Panc1 (cell line): ENCODE results near the gene TNIP1. TPM values are rescaled to one million over a fixed set of nuclear protein-coding genes. Genes with fewer than 3 reads are reported as not detected.

ENCODE experiments used
- ATAC-seq: fragments of 200-7000 bp; cut with Tn5 transposase; 2 replicates; pipeline ENCODE4 v1.9.1; 2020; ENCODE audit warnings: mild to moderate bottlenecking, moderate library complexity
- BruUV-seq: library from RNA; stranded (reverse); fragments of 400-500 nt; replicated peaks from 2 replicates; lab custom pipeline; 2021; lab: Mats Ljungman, UMichigan
- CTCF ChIA-PET: fragments of 300-600 bp; sonication (Branson Sonifier 250); formaldehyde crosslinking; loops from one replicate; lab custom pipeline; 2022; ENCODE audit warnings: antibody characterized with exemption; lab: Charles Lee
- POLR2A ChIA-PET: fragments of 300-600 bp; sonication (Branson Sonifier 250); formaldehyde crosslinking; loops from one replicate; lab custom pipeline; 2022; ENCODE audit warnings: antibody characterized with exemption; lab: Charles Lee
- DNase-seq: peaks from one replicate; pipeline ENCODE4 v3.0.0-alpha.2; 2010; ENCODE audit warnings: low read depth, low spot score
- H3K27ac ChIP-seq: 2 replicates; pipeline ENCODE4 v1.5.1; 2011; ENCODE audit warnings: mild to moderate bottlenecking, low read length, inconsistent platforms
- H3K27me3 ChIP-seq: fragments of 200-500 bp; sonication (Bioruptor generic); 2 replicates; pipeline ENCODE4 v1.6.0; 2014; ENCODE audit warnings: low read length, inconsistent platforms; ENCODE audit not compliant: control insufficient read depth, insufficient read depth
- H3K36me3 ChIP-seq: fragments of 200-500 bp; sonication (Bioruptor generic); 2 replicates; pipeline ENCODE4 v1.5.1; 2014; ENCODE audit warnings: inconsistent platforms, mild to moderate bottlenecking, low read length, moderate library complexity; ENCODE audit not compliant: control insufficient read depth, insufficient read depth
- H3K4me1 ChIP-seq: 2 replicates; pipeline ENCODE4 v1.5.1; 2011; ENCODE audit warnings: inconsistent platforms, mild to moderate bottlenecking, low read length, moderate library complexity; ENCODE audit not compliant: control insufficient read depth, insufficient read depth
- H3K4me3 ChIP-seq, 2 experiments: 2 replicates each; pipeline ENCODE4 v1.5.1; 2011 to 2012; ENCODE audit warnings: low read depth in 2 of 2, low read length in 2 of 2, mild to moderate bottlenecking in 2 of 2, inconsistent platforms in 1 of 2, moderate library complexity in 1 of 2
- H3K9me3 ChIP-seq: fragments of 200-500 bp; sonication (Bioruptor generic); 2 replicates; pipeline ENCODE4 v1.5.1; 2014; ENCODE audit warnings: low read depth, mild to moderate bottlenecking, inconsistent platforms, low read length, moderate library complexity; ENCODE audit not compliant: control insufficient read depth, insufficient read depth
- POLR2AphosphoS5 ChIP-seq: IDR thresholded peaks from 2 replicates; pipeline ENCODE4 v1.6.1; 2012; ENCODE audit warnings: mild to moderate bottlenecking, low read depth, low read length, moderate library complexity
- SIN3A ChIP-seq: IDR thresholded peaks from 2 replicates; pipeline ENCODE4 v1.6.1; 2012; ENCODE audit warnings: low read depth, mild to moderate bottlenecking, low read length, moderate library complexity, borderline replicate concordance; ENCODE audit not compliant: insufficient read depth
- TCF7L2 ChIP-seq: IDR thresholded peaks from 2 replicates; pipeline ENCODE4 v1.6.1; 2011; ENCODE audit warnings: mild to moderate bottlenecking, low read depth, low read length, inconsistent platforms
- in situ Hi-C: cut with HindIII; loops from 2 replicates; pipeline ENCODE4 v1.10.0; 2016; ENCODE audit warnings: low sequenced_read_pairs, low pct_unique_long_range_greater_than_20kb
- intact Hi-C: fragments of 100-400 bp; cut with micrococcal nuclease; formaldehyde crosslinking; loops from one replicate; pipeline ENCODE4 v1.10.0; 2022; ENCODE audit not compliant: unreplicated experiment
- total RNA-seq: library from RNA; stranded (reverse); gene quantifications from one replicate; pipeline ENCODE4 v1.2.1, GENCODE V29; 2021; ENCODE audit not compliant: unreplicated experiment
- TF ChIP-seq, protein P1 (sequence below): fragments of 450-650 bp; IDR thresholded peaks from 2 replicates; pipeline ENCODE4 v1.5.1; 2017; ENCODE audit warnings: mild to moderate bottlenecking
- TF ChIP-seq, protein P2 (sequence below), 2 experiments: IDR thresholded peaks; 2 replicates each; pipeline ENCODE4 v1.6.1; 2011 to 2012; ENCODE audit warnings: low read depth in 2 of 2, control low read depth in 1 of 2, low read length in 1 of 2, mild to moderate bottlenecking in 1 of 2, moderate library complexity in 1 of 2; ENCODE audit not compliant: insufficient read depth in 1 of 2

The TNIP1 gene
- total RNA-seq, 1 experiment from 2014 or later, result 81.9 TPM

DNA sequence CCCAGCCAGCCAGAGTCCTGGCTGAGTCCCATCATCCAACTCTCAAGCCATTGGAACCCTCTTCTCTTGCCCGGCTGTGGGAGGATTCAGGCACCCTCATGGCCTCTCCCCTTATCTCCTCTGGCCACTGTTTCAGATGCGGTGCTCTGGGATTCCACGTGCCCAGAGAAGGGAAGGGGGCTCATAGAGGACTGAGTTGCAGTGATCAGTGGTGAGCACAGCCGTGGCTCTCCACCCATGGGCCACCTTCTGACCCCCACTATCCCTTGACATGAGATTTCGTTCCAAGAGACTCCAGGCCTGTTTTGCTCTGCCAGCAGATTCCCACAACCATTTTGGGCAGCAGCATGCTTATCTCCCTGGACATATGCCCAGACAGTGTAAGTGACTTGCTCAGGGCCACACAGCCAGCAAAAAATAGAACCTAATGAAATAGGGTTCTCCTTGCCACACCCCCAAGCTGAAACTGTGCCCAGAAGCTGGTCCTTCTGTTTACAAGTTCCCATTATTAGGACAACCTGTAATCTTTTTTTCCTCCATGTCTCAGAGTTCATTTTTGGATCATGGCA is 57.7 kb downstream of the TNIP1 start:
- no TSS peak for BruUV-seq
- H3K27me3 ChIP-seq, result no peaks in the 10 kb centered on the region
- 0 out of 2 replicates have a peak, but pooled peaks cover 2% of the 10 kb centered on the region for H3K4me1 ChIP-seq
- TF ChIP-seq, protein P1, sequence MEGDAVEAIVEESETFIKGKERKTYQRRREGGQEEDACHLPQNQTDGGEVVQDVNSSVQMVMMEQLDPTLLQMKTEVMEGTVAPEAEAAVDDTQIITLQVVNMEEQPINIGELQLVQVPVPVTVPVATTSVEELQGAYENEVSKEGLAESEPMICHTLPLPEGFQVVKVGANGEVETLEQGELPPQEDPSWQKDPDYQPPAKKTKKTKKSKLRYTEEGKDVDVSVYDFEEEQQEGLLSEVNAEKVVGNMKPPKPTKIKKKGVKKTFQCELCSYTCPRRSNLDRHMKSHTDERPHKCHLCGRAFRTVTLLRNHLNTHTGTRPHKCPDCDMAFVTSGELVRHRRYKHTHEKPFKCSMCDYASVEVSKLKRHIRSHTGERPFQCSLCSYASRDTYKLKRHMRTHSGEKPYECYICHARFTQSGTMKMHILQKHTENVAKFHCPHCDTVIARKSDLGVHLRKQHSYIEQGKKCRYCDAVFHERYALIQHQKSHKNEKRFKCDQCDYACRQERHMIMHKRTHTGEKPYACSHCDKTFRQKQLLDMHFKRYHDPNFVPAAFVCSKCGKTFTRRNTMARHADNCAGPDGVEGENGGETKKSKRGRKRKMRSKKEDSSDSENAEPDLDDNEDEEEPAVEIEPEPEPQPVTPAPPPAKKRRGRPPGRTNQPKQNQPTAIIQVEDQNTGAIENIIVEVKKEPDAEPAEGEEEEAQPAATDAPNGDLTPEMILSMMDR, result no peak
- TF ChIP-seq TCF7L2 (no peak), SIN3A (no peak)
- TF ChIP-seq, protein P2, sequence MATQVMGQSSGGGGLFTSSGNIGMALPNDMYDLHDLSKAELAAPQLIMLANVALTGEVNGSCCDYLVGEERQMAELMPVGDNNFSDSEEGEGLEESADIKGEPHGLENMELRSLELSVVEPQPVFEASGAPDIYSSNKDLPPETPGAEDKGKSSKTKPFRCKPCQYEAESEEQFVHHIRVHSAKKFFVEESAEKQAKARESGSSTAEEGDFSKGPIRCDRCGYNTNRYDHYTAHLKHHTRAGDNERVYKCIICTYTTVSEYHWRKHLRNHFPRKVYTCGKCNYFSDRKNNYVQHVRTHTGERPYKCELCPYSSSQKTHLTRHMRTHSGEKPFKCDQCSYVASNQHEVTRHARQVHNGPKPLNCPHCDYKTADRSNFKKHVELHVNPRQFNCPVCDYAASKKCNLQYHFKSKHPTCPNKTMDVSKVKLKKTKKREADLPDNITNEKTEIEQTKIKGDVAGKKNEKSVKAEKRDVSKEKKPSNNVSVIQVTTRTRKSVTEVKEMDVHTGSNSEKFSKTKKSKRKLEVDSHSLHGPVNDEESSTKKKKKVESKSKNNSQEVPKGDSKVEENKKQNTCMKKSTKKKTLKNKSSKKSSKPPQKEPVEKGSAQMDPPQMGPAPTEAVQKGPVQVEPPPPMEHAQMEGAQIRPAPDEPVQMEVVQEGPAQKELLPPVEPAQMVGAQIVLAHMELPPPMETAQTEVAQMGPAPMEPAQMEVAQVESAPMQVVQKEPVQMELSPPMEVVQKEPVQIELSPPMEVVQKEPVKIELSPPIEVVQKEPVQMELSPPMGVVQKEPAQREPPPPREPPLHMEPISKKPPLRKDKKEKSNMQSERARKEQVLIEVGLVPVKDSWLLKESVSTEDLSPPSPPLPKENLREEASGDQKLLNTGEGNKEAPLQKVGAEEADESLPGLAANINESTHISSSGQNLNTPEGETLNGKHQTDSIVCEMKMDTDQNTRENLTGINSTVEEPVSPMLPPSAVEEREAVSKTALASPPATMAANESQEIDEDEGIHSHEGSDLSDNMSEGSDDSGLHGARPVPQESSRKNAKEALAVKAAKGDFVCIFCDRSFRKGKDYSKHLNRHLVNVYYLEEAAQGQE (IDR thresholded peaks at IDR 0.05; ENCODE audit: insufficient read depth in 1 of 2, low read depth in 2 of 2, low read length in 1 of 2), result no peak
- H3K9me3 ChIP-seq, result no peaks in the 10 kb centered on the region
- in situ Hi-C loops (no loop called here), intact Hi-C loops (no loop called here)
- no peaks in the 10 kb centered on the region for H3K36me3 ChIP-seq
- ATAC-seq (no peak), DNase-seq (no peak)
- ChIA-PET POLR2A (no interaction called here), CTCF (no interaction called here)
- H3K4me3 ChIP-seq, result no peak overlapping the region
- no peak overlapping the region for H3K27ac ChIP-seq

DNA sequence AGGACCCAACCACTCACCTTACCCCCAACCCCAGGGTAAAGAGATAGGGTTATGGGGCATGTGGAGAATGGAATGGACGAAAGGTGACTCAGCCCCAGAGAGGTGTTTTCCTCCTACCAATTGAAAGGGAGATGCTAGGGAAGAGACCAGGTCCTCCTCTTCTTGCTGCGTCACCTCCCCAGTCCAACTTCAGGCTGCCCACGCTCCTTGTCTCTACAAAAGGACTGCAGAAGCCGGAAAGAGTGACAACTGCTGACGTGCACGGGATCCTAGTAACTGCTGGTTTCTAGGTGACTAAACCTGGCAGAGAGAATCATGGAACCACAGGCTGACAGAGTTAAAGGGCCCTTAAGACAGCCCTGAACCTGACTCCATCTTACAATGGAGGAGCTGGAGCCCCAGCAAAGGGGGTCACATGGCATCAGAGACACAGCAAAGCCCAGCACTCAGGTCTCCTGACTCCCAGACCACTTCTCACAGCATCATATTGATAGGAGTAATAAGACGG is 58.3 kb downstream of the TNIP1 start:
- ATAC-seq (no peak), DNase-seq (no peak)
- Histone ChIP-seq H3K4me3 (no peak overlapping the region), H3K27me3 (no peaks in the 10 kb centered on the region), H3K4me1 (0 out of 2 replicates have a peak, but pooled peaks cover 2% of the 10 kb centered on the region), H3K9me3 (no peaks in the 10 kb centered on the region), H3K36me3 (no peaks in the 10 kb centered on the region), H3K27ac (no peak overlapping the region)
- in situ Hi-C loops (no loop called here), intact Hi-C loops (no loop called here)
- POLR2A ChIA-PET, result no interaction called here
- TF ChIP-seq TCF7L2 (no peak), POLR2AphosphoS5 (no peak), SIN3A (no peak)
- TF ChIP-seq, protein P2 (IDR thresholded peaks at IDR 0.05; ENCODE audit: insufficient read depth in 1 of 2, low read depth in 2 of 2, low read length in 1 of 2), result no peak
- TF ChIP-seq, protein P1, result no peak
- CTCF ChIA-PET, result no interaction called here
- no TSS peak for BruUV-seq
